Left kidney (tissue), 1 donor: ENCODE results near the gene TBXAS1. TPM values are rescaled to one million over a fixed set of nuclear protein-coding genes. Genes with fewer than 3 reads are reported as not detected.

Source experiments
- polyA plus RNA-seq: library from polyadenylated mRNA; unstranded; fragments of 120-200 nt; gene quantifications from one replicate; pipeline ENCODE4 v1.2.1, GENCODE V29; 2013; ENCODE audit not compliant: insufficient read length

Gene TBXAS1
- polyA plus RNA-seq, 1 donor = 35.8 TPM

Other genes starting within 250 kb of the TBXAS1 start
- gene HIPK2, start 51.3 kb upstream of the TBXAS1 start, polyA plus RNA-seq = 107 TPM
- 22.2 TPM for gene PARP12, start 233.7 kb downstream of the TBXAS1 start, polyA plus RNA-seq